Measurements from ENCODE around the gene MICAL3.

Gene MICAL3

GRCh38 chr22:17902960-17903359, 121.4 kb downstream of the MICAL3 start:
- Histone ChIP-seq H3K4me1 (ENCODE audit: insufficient read depth, insufficient read length) (peaks cover 5% of the 10 kb centered on the region), H3K36me3 (ENCODE audit: insufficient read depth, insufficient read length, low read length) (peaks cover 93% of the 10 kb centered on the region), H3K9me3 (ENCODE audit: insufficient read depth, low read length) (no peaks in the 10 kb centered on the region), H3K9ac (ENCODE audit: insufficient read length, low read depth) (no peak overlapping the region), H3K4me3 (ENCODE audit: insufficient read length, low read depth) (no peak overlapping the region), H3K27me3 (ENCODE audit: insufficient read depth, insufficient read length) (no peaks in the 10 kb centered on the region)
- no peak for DNase-seq (ENCODE audit: low read depth, low spot score)
- TF ChIP-seq YY1 (IDR thresholded peaks at IDR 0.05; ENCODE audit: insufficient read depth, insufficient read length) (no peak), ZNF274 (IDR thresholded peaks at IDR 0.05; ENCODE audit: low read depth, low read length) (no peak), SUZ12 (IDR thresholded peaks at IDR 0.05; ENCODE audit: extremely low read depth, insufficient read depth, insufficient read length) (no peak)

GRCh38 chr22:17898375-17898774, 126.0 kb downstream of the MICAL3 start:
- DNase-seq (ENCODE audit: low read depth, low spot score), result no peak
- H3K4me1 ChIP-seq (ENCODE audit: insufficient read depth, insufficient read length), result peaks cover 3% of the 10 kb centered on the region
- H3K4me3 ChIP-seq (ENCODE audit: insufficient read length, low read depth), result no peak overlapping the region
- peaks cover 80% of the 10 kb centered on the region for H3K36me3 ChIP-seq (ENCODE audit: insufficient read depth, insufficient read length, low read length)
- no peak overlapping the region for H3K9ac ChIP-seq (ENCODE audit: insufficient read length, low read depth)
- TF ChIP-seq ZNF274 (IDR thresholded peaks at IDR 0.05; ENCODE audit: low read depth, low read length) (no peak), YY1 (IDR thresholded peaks at IDR 0.05; ENCODE audit: insufficient read depth, insufficient read length) (no peak), SUZ12 (IDR thresholded peaks at IDR 0.05; ENCODE audit: extremely low read depth, insufficient read depth, insufficient read length) (no peak)
- no peaks in the 10 kb centered on the region for H3K27me3 ChIP-seq (ENCODE audit: insufficient read depth, insufficient read length)
- H3K9me3 ChIP-seq (ENCODE audit: insufficient read depth, low read length), result no peaks in the 10 kb centered on the region

- Histone ChIP-seq H3K4me1 (ENCODE audit: insufficient read depth, insufficient read length) (no peaks in the 10 kb centered on the region), H3K9me3 (ENCODE audit: insufficient read depth, low read length) (no peaks in the 10 kb centered on the region), H3K27me3 (ENCODE audit: insufficient read depth, insufficient read length) (no peaks in the 10 kb centered on the region), H3K9ac (ENCODE audit: insufficient read length, low read depth) (no peak overlapping the region), H3K4me3 (ENCODE audit: insufficient read length, low read depth) (no peak overlapping the region), H3K36me3 (ENCODE audit: insufficient read depth, insufficient read length, low read length) (peaks cover 80% of the 10 kb centered on the region)
- DNase-seq (ENCODE audit: low read depth, low spot score), result no peak
- TF ChIP-seq YY1 (IDR thresholded peaks at IDR 0.05; ENCODE audit: insufficient read depth, insufficient read length) (no peak), SUZ12 (IDR thresholded peaks at IDR 0.05; ENCODE audit: extremely low read depth, insufficient read depth, insufficient read length) (no peak), ZNF274 (IDR thresholded peaks at IDR 0.05; ENCODE audit: low read depth, low read length) (no peak)
Measured at GRCh38 chr22:17897858-17898257, 126.5 kb downstream of the MICAL3 start.

GRCh38 chr22:17897426-17897825, 126.9 kb downstream of the MICAL3 start:
- no peaks in the 10 kb centered on the region for H3K9me3 ChIP-seq (ENCODE audit: insufficient read depth, low read length)
- H3K4me1 ChIP-seq (ENCODE audit: insufficient read depth, insufficient read length), result no peaks in the 10 kb centered on the region
- peaks cover 79% of the 10 kb centered on the region for H3K36me3 ChIP-seq (ENCODE audit: insufficient read depth, insufficient read length, low read length)
- no peak for TF ChIP-seq ZNF274 (IDR thresholded peaks at IDR 0.05; ENCODE audit: low read depth, low read length)
- TF ChIP-seq SUZ12 (IDR thresholded peaks at IDR 0.05; ENCODE audit: extremely low read depth, insufficient read depth, insufficient read length), result no peak
- no peak for TF ChIP-seq YY1 (IDR thresholded peaks at IDR 0.05; ENCODE audit: insufficient read depth, insufficient read length)
- H3K27me3 ChIP-seq (ENCODE audit: insufficient read depth, insufficient read length), result no peaks in the 10 kb centered on the region
- H3K9ac ChIP-seq (ENCODE audit: insufficient read length, low read depth), result no peak overlapping the region
- no peak overlapping the region for H3K4me3 ChIP-seq (ENCODE audit: insufficient read length, low read depth)
- no peak for DNase-seq (ENCODE audit: low read depth, low spot score)

- Histone ChIP-seq H3K4me3 (ENCODE audit: insufficient read length, low read depth) (no peak overlapping the region), H3K9me3 (ENCODE audit: insufficient read depth, low read length) (no peaks in the 10 kb centered on the region), H3K27me3 (ENCODE audit: insufficient read depth, insufficient read length) (no peaks in the 10 kb centered on the region), H3K36me3 (ENCODE audit: insufficient read depth, insufficient read length, low read length) (peaks cover 76% of the 10 kb centered on the region), H3K4me1 (ENCODE audit: insufficient read depth, insufficient read length) (no peaks in the 10 kb centered on the region), H3K9ac (ENCODE audit: insufficient read length, low read depth) (no peak overlapping the region)
- DNase-seq (ENCODE audit: low read depth, low spot score), result no peak
- TF ChIP-seq ZNF274 (IDR thresholded peaks at IDR 0.05; ENCODE audit: low read depth, low read length) (no peak), SUZ12 (IDR thresholded peaks at IDR 0.05; ENCODE audit: extremely low read depth, insufficient read depth, insufficient read length) (no peak), YY1 (IDR thresholded peaks at IDR 0.05; ENCODE audit: insufficient read depth, insufficient read length) (no peak)
Measured at GRCh38 chr22:17896586-17896985, 127.8 kb downstream of the MICAL3 start.

GRCh38 chr22:17893900-17894535, 130.3 kb downstream of the MICAL3 start:
- H3K36me3 ChIP-seq (ENCODE audit: insufficient read depth, insufficient read length, low read length), result peaks cover 70% of the 10 kb centered on the region
- no peak for DNase-seq (ENCODE audit: low read depth, low spot score)
- no peak for TF ChIP-seq YY1 (IDR thresholded peaks at IDR 0.05; ENCODE audit: insufficient read depth, insufficient read length)
- no peak for TF ChIP-seq SUZ12 (IDR thresholded peaks at IDR 0.05; ENCODE audit: extremely low read depth, insufficient read depth, insufficient read length)
- TF ChIP-seq ZNF274 (IDR thresholded peaks at IDR 0.05; ENCODE audit: low read depth, low read length), result no peak

GRCh38 chr22:17892376-17892775, 132.0 kb downstream of the MICAL3 start:
- no peak overlapping the region for H3K4me3 ChIP-seq (ENCODE audit: insufficient read length, low read depth)
- no peak for TF ChIP-seq ZNF274 (IDR thresholded peaks at IDR 0.05; ENCODE audit: low read depth, low read length)
- TF ChIP-seq YY1 (IDR thresholded peaks at IDR 0.05; ENCODE audit: insufficient read depth, insufficient read length), result no peak
- no peak for TF ChIP-seq SUZ12 (IDR thresholded peaks at IDR 0.05; ENCODE audit: extremely low read depth, insufficient read depth, insufficient read length)
- no peak overlapping the region for H3K9ac ChIP-seq (ENCODE audit: insufficient read length, low read depth)
- H3K27me3 ChIP-seq (ENCODE audit: insufficient read depth, insufficient read length), result no peaks in the 10 kb centered on the region
- DNase-seq (ENCODE audit: low read depth, low spot score), result no peak
- H3K36me3 ChIP-seq (ENCODE audit: insufficient read depth, insufficient read length, low read length), result peaks cover 78% of the 10 kb centered on the region
- H3K9me3 ChIP-seq (ENCODE audit: insufficient read depth, low read length), result no peaks in the 10 kb centered on the region
- peaks cover 2% of the 10 kb centered on the region for H3K4me1 ChIP-seq (ENCODE audit: insufficient read depth, insufficient read length)

More at GRCh38 chr22:17893900-17894535, 130.3 kb downstream of the MICAL3 start:
- Histone ChIP-seq H3K9me3 (ENCODE audit: insufficient read depth, low read length) (no peaks in the 10 kb centered on the region), H3K27me3 (ENCODE audit: insufficient read depth, insufficient read length) (no peaks in the 10 kb centered on the region), H3K4me3 (ENCODE audit: insufficient read length, low read depth) (no peak overlapping the region), H3K9ac (ENCODE audit: insufficient read length, low read depth) (no peak overlapping the region), H3K4me1 (ENCODE audit: insufficient read depth, insufficient read length) (peaks cover 2% of the 10 kb centered on the region)

Measured in NT2/D1 (cell line).